Inferior parietal cortex (tissue), 1 donor: Measurements from ENCODE around the gene GDF7.
"Not testable (repeated sequence)": the region's sequence is repeated elsewhere in the genome, so short reads cannot be mapped to it uniquely, and the experiment has no call there.

Experiments
- DNase-seq: peaks from one replicate; pipeline ENCODE4 v3.0.0-alpha.2; 2016; ENCODE audit errors: extremely low spot score

Gene GDF7

GRCh38 chr2:20698916-20699613, 32.1 kb downstream of the GDF7 start:
- no peak for DNase-seq

DNA sequence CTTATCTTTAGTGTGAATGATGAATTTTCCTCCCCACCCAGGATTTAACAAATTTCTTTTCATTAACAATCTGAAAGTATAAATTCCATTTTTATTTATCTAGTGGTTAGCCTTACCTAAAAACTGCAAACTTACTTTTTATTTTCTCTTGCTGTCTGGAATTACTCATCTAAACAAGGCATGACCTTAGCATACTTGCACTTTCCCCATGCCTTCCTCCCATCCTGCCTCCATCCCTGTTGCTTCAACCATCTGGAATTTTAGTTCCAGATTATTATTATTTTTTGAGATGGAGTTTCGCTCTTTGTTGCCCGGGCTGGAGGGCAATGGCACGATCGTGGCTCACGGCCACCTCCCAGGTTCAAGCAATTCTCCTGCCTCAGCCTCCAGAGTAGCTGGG, 35.6 kb downstream of the GDF7 start:
- no peak for DNase-seq

- DNase-seq: no peak
These were observed 37.9 kb downstream of the GDF7 start for GRCh38 chr2:20704886-20705285.

DNA sequence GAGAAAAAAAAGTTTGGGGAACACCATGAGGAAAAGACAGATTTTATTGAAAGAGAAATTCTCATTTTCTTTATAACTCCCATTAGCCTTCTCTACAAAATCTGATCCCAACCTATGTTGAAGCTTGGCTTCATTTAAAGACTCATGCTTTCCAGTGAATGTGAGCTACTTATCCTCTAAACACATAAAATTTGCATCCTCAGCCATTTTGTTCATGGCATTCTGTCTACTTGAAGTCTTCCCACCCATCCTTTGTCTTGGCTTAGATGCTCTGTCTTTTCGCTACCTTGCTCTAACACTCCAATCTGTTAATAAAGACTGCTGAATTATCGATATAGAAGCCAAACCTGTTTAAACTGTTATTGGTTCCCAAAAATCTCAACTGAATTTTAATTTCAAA, 39.3 kb downstream of the GDF7 start:
- no peak for DNase-seq

- DNase-seq: no peak
These were observed 39.8 kb downstream of the GDF7 start for GRCh38 chr2:20706786-20707185.

DNA sequence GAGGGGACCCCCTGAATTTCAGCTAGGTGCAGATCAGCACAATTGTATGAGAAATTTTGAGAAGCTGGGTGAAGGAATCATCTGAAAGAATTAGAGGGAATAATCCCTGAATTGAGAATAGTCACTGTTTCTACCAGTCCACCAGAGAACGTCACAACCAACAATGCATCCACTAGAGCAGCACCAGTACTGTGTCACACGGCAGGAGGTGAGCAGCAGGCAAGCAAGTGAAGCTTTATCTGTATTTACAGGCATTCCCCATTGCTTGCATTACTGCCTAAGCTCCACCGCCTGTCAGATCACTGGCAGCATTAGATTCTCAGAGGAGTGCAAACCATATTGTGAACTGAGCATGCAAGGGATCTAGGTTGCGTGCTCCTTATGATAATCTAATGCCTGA, 40.7 kb downstream of the GDF7 start:
- no peak for DNase-seq

DNA sequence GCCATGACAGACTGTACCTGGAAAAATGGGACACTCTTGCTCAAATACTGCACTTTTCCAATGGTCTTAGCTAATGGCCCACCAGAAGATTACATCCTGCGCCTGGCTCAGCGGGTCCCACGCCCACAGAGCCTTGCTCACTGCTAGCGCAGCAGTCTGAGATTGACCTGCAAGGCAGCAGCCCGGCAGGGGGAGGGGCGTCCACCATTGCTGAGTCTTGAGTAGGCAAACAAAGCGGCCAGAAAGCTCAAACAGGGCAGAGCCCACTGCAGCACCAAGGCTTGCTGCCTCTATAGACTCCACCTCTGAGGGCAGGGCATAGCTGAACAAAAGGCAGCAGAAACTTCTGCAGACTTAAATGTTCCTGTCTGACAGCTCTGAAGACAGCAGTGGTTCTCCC, 44.7 kb downstream of the GDF7 start:
- DNase-seq: not testable (repeated sequence)

DNA sequence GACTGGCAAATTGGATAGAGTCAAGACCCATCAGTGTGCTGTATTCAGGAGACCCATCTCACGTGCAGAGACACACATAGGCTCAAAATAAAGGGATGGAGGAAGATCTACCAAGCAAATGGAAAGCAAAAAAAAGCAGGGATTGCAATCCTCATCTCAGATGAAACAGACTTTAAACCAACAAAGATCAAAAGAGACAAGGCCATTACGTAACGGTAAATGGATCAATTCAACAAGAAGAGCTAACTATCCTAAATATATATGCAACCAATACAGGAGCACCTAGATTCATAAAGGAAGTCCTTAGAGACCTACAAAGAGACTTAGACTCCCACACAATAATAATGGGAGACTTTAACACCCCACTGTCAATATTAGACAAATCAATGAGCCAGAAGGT, 46.6 kb downstream of the GDF7 start:
- DNase-seq: not testable (repeated sequence)

DNA sequence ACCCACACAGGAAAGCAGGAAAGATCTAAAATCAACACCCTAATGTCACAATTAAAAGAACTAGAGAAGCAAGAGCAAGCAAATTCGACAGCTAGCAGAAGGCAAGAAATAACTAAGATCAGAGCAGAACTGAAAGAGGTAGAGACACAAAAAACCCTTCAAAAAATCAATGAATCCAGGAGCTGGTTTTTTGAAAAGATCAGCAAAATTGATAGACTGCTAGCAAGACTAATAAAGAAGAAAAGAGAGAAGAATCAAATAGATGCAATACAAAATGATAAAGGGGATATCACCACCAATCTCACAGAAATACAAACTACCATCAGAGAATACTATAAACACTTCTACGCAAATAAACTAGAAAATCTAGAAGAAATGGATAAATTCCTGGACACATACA, 47.5 kb downstream of the GDF7 start:
- not testable (repeated sequence) for DNase-seq

DNA sequence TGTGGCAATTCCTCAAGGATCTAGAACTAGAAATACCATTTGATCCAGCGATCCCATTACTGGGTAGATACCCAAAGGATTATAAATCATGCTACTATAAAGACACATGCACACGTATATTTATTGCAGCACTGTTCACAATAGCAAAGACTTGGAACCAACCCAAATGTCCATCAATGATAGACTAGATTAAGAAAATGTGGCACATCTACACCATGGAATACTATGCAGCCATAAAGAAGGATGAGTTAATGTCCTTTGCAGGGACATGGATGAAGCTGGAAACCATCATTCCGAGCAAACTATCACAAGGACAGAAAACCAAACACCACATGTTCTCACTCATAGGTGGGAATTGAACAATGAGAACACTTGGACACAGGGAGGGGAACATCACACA, 49.2 kb downstream of the GDF7 start:
- not testable (repeated sequence) for DNase-seq

DNA sequence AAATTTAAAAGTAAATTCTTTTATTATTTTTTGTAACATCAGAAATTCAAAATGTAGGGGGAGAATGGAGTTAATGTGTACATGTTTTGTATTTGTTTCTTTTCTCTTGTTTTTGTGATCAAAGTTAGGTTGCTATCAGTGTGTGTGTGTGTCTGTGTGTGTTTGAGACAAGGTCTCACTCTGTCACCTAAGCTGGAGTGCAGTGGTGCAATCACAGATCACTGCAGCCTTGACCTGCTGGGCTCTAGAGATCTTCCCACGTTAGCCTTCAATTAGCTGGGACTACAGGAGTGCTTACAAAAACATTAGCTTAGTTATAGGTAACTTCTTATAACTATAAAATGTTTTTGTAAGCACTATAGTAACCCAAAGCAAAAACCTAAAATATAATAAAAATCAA, 50.7 kb downstream of the GDF7 start:
- DNase-seq: no peak

GRCh38 chr2:20722592-20723240, 55.8 kb downstream of the GDF7 start:
- DNase-seq: no peak

- DNase-seq: no peak
These were observed 56.6 kb downstream of the GDF7 start for GRCh38 chr2:20723543-20723942.

- DNase-seq: no peak
These were observed 57.6 kb downstream of the GDF7 start for GRCh38 chr2:20724500-20725053.

- DNase-seq: no peak
These were observed 58.8 kb downstream of the GDF7 start for GRCh38 chr2:20725782-20726181.

GRCh38 chr2:20726913-20727312, 60.0 kb downstream of the GDF7 start:
- no peak for DNase-seq

DNA sequence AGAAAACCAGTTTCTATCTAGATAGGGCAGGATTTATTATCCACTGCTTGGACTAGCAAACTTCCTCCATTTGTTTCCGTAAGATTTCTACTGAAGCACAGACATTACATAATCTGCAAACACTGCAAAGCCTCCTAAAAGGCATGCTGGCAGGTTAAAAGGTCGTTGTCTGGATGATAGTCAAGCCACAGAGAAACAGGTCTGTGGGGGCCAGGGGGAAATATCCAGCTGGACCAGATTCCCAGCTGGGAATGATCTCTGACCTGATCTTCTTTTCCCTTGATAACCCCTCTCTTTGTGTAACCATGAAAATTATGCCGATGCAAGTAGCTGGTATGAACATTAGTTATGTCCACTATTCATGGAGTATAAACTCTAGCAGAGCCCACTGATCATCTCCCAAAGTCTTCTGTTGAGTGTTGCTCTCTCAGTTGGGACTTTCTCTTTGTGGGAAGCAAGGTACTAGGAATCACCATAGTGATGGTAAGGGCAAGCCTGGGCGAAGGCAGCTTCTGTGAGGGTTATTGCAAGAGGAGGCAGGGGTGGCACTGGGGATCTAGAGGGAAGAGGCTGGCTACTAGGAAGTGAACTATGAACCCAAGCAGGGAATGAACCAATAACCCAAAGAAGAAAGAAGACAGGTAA, 61.3 kb downstream of the GDF7 start:
- DNase-seq: no peak
